LoVo (cell line): ENCODE data around the gene NBR1.
A peak's percentile ranks its signal among the peaks of the same experiment; 100 is the strongest.
"Not testable (repeated sequence)": the region's sequence is repeated elsewhere in the genome, so short reads cannot be mapped to it uniquely, and the experiment has no call there.

Experiments
- DNase-seq: peaks from one replicate; pipeline ENCODE4 v3.0.0-alpha.2; 2016; ENCODE audit warnings: low spot score

Gene NBR1

DNA sequence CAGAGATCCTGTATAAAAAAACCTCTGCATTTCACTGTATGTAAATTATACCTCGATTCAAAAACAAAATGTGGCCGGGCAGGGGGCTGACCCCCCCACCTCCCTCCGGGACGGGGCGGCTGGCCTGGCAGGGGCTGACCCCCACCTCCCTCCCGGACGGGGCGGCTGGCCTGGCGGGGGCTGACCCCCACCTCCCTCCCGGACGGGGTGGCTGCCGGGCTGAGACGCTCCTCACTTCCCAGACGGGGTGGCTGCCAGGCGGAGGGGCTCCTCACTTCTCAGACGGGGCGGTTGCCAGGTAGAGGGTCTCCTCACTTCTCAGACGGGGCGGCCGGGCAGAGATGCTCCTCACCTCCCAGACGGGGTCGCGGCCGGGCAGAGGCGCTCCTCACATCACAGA, 11.8 kb upstream of the NBR1 start:
- DNase-seq, result not testable (repeated sequence)

DNA sequence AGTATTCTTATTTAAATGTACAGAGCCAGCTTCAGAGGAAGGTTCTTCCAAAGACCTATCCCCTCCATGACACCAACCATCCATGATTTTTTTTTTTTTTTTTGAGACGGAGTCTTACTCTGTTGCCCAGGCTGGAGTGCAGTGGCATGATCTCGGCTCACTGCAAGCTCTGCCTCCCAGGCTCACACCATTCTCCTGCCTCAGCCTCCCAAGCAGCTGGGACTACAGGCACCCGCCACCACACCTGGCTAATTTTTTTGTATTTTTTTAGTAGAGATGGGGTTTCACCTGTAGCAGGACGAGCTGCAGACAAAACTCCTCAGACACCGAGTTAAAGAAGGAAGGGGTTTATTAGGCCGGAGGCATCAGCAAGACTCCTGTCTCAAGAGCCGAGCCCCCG, 11.1 kb upstream of the NBR1 start:
- not testable (repeated sequence) for DNase-seq

DNA sequence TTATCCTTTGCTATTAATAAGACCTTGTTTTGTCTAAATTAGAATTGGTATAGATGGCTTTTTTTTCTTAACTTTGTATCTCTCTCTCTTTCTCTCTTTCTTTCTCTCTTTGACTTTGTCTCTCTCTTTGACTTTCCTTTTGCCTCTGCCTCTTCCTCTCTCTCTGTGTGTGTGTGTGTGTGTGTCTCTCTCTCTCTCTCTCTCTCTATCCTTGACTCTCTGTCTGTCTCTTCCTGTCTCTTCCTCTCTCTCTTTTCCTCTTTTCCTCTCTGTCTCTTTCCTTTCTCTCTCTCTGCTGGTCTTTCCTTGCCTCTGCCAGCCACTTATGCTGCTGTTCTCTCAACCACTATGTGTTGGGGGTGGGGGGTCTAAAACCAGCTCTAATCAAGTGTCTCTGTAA, 5.0 kb upstream of the NBR1 start:
- not testable (repeated sequence) for DNase-seq

DNA sequence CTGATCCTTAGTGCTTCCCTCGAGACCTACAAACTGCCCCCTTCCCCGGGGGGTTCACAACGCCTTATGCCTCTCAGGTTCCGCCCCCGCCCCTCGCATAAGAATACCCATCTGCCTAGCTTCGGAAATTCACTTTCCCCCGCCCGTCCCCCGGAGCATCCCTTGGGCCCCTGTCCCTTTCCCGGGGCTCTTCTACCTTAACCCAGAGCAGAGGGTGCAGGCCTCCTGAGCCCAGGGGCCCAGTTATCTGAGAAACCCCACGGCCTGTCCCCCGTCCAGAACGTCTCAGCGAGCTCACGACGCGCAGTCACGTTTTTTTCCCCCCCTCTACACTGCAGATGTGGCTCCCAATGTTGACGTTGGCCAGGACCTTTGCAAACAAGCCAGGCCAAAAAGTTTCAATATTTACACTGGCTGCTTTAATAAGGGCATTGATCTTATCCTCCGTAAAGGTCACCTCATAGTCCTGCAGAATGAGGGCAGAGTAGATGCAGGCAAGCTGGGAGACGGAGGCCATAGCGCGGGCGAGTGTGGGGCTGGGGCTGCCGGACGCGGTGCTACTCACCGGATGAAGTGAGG, 1.4 kb upstream of the NBR1 start:
- peak; percentile 30 for DNase-seq

DNA sequence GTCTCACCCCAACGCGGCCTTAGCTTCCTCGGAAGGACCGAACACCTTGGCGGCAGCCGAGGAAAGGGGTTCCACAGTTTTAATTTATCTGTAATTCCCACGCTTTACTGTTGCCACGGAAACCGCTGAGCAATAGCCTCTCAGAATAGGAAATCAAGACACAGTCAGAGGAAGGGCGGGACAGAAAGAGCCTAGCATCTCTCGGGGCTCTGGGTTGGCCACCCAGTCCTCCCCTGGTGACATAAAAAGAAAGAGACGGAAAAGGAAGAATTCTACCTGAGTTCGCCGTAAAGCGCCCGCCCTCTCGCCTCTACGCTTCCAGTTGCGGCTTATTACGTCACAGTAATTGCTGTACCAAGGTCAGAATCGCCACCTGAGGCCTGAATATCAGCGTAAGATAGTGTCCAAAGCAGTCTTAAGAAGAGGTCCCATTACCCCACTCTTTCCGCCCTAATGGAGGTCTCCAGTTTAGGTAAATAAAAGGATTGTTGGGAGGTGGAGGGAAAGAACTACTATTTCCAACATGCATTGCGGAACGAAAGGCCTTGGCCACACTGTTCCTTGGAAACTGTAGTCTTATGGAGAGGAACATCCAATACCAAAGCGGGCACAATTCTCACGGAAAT, 761 bp upstream of the NBR1 start:
- peak; percentile 97 for DNase-seq

DNA sequence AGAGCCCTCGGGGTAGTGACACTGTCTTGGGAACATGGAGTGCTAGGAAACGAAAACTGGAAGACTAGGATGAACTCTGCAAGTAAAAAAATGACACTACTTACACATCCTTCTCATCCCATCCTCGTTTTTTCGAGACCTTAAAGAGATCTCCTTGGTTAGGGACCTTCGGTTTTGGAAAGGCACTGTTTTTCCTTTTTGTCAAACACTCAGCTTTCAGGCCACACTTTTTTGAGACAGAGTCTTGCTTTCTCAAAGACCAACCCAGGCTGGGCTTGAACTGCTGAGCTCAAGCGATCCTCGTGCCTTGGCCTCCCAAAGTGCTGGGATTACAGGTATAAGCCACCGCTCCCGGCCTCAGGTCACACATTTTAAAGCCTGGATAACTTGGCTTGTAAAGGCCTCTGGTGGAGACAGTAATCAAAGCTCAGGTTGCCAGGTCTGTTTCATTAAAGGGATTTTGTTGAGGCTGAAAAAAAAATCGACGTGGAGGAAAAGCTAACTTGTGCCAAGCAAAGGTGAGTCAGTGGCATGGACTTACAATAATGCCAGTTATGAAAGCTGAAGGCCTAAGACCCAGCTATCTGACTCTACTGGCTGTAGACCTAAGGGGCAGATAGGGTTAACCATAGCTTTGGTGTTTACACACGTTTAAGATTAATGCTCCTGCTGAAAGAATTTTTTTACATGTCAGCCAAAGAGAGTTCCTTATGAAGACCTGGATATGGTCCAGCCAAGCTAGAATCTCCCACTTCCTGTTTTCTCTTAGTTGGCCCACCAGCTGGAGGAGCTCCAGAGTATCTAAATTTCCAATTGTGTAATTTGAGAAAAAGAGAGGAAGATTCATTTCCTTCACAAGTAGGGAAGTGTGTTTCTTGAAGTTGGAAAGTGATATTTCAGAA, 823 bp downstream of the NBR1 start:
- DNase-seq, result peak; percentile 86

DNA sequence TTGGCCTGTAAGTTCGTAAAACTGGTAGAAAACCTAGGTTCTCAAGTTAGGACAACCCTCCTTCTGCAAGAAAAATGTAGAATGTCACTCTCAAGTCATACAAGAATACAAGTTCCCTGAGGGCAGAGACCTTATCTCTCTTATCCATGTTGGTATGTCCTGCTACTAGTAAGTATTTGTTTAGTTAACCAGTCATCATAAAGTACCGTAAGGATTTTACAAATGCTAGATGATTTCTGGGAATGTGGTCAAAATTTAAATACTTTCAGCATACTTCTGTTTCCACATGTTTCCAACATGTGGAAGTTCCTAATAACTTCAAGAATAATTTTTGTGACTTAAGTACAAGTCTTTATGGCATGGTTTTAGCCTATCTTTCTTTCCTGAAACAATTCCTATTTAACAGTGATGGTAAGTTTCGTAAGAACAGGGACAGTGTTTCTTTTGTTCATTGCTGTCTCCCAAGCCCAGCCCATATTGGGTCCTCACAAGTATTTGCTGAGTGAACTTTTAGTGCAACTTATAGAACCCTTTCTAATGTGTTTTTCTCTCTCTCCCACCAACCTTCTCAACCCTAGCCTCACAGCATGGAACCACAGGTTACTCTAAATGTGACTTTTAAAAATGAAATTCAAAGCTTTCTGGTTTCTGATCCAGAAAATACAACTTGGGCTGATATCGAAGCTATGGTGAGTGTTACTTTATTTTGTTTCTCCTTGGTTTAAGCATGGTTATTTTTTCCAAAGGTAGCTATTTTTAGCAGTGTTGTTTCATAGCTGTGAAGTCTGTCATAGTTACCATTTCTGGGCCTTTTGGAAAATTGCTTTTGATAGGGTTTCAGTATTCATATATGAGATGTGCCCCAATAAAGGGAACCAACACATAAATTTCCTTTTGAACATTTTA, 4.5 kb downstream of the NBR1 start:
- DNase-seq, result no peak

DNA sequence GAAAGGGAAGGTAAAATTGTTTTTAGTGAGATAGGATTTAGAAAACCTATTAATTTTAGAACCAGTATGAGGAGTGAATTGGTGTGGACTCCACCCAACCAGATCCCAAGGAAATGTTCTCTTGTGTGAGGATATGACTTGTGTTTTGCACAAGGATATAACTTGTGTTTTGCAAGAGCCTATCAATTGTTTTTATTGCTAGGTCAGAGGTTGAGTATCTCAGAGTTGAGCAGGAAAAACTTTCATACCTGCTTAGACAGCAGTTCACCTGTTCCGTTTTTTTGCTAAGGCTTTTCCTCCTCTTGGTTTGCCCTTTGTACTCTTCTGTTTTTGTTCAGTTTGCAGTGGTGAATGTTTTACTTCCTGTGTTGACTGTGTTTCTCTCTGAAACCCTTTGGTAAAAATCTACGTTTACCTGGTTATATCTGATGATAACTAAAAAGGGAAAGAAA, 5.1 kb downstream of the NBR1 start:
- DNase-seq, result peak; percentile 59

DNA sequence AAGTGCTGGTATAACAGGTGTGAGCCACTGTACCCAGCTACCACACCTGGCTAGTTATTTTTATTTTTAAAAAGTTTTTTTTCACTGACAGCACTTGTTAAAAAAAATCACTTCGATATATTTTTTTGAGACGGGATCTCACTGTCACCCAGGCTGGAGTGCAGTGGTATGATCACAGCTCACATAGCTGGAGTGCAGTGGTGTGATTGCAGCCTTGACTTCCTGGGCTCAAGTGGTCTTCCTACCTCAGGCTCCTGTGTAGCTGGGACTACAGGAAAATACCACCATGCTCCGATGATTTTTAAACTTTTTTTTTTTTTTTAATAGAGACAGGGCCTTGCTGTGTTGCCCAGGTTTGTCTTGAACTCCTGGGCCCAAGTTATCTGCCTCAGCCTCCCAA, 12.9 kb downstream of the NBR1 start:
- DNase-seq, result no peak

DNA sequence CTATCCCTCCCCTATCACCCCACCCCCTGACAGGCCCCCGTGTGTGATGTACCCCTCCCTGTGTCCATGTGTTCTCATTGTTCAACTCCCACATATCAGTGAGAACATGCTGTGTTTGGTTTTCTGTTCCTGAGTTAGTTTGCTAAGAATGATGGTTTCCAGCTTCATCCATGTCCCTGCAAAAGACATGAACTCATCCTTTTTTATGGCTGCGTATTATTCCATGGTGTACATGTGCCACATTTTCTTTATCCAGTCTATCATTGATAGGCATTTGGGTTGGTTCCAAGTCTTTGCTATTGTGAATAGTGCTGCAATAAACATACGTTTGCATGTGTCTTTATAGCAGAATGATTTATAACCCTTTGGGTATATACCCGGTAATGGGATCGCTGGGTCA, 15.6 kb downstream of the NBR1 start:
- not testable (repeated sequence) for DNase-seq

DNA sequence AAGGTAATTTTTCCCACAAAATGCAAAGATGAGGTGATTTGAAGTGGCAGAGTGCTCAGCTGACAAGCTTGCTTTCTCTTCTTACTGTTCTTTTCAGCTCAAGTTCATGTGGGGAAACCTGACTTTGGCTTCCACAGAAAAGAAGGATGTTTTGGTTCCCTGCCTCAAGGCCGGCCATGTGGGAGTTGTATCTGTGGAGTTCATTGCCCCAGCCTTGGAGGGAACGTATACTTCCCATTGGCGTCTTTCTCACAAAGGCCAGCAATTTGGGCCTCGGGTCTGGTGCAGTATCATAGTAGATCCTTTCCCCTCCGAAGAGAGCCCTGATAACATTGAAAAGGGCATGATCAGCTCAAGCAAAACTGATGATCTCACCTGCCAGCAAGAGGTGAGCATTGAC, 22.2 kb downstream of the NBR1 start:
- no peak for DNase-seq

DNA sequence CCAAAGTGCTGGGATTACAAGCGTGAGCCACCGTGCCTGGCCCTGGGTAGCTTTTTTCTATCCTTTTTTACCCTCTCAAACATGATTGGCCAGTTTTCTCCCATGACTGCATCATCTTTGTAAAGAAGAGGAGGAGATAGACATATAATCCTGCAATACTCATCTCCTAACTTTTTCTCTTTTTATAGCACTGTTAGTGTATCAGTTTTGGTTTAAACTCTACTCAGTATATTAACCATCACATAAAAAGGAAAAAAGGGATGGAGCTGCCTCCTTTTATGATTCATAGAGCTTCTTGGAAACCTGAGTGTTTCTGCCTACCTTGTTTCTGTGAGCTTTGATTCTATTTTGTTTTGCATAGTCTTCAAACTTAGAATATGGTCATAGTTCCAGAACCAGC, 28.6 kb downstream of the NBR1 start:
- DNase-seq, result no peak

DNA sequence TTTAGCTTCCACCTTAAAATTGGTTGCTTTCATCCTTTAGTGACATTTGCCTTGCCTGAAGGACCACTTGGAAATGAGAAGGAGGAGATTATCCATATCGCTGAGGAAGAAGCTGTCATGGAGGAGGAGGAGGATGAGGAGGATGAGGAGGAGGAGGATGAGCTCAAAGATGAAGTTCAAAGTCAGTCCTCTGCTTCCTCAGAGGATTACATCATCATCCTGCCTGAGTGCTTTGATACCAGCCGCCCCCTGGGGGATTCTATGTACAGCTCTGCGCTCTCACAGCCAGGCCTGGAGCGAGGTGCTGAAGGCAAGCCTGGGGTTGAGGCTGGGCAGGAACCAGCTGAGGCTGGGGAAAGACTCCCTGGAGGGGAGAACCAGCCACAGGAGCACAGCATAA, 29.1 kb downstream of the NBR1 start:
- no peak for DNase-seq

DNA sequence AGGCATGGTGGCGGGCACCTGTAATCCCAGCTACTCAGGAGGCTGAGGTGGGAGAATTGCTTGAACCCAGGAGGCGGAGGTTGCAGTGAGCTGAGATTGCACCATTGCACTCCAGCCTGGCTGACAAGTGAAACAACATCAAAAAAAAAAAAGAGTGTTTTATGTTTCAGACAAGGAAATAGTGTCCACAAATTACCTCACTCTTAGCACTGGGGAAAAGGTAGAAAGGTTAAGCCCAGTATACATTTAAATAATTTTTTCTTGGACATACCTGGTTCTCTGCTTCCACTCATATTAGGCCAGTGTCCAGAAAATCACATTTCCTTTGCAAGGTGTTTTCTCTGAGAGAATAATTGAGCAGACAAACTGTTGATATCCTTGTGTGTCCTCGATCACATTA, 32.0 kb downstream of the NBR1 start:
- DNase-seq, result not testable (repeated sequence)

DNA sequence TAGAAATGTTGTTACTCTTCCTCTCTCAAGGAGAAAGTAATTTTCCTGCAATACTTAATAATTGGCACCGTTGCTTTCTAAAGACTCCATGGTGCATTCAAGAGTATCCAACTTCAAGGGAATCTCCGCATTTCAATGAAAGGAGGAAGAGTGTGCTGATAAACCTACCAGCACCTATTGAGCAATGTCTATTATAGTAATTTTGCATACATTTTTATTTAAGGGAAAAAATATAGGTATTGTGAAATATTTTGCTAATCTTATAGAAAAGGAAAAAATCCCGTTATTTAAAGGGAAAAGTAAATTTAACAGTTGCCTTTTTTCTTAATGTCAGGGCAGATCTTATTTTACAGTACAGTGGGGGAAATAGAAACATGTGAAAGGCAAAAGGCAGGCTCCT, 39.6 kb downstream of the NBR1 start:
- DNase-seq, result no peak

DNA sequence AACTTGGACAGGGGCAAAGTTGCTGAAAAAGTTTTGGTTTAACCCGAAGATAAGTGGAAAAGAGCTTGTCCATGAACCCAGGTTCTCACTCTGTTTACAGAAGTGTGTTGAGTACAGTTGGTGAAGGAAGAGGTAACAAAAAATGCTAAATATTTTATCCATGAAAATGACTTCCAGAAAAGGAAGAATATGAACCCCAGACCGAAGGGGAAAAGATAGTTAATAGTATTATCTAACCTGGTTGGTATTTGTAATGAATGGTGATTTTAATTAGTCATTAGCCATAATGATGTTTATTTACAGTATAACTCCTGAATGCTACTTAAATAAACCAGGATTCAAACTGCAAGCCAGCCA, 40.1 kb downstream of the NBR1 start:
- DNase-seq, result no peak

DNA sequence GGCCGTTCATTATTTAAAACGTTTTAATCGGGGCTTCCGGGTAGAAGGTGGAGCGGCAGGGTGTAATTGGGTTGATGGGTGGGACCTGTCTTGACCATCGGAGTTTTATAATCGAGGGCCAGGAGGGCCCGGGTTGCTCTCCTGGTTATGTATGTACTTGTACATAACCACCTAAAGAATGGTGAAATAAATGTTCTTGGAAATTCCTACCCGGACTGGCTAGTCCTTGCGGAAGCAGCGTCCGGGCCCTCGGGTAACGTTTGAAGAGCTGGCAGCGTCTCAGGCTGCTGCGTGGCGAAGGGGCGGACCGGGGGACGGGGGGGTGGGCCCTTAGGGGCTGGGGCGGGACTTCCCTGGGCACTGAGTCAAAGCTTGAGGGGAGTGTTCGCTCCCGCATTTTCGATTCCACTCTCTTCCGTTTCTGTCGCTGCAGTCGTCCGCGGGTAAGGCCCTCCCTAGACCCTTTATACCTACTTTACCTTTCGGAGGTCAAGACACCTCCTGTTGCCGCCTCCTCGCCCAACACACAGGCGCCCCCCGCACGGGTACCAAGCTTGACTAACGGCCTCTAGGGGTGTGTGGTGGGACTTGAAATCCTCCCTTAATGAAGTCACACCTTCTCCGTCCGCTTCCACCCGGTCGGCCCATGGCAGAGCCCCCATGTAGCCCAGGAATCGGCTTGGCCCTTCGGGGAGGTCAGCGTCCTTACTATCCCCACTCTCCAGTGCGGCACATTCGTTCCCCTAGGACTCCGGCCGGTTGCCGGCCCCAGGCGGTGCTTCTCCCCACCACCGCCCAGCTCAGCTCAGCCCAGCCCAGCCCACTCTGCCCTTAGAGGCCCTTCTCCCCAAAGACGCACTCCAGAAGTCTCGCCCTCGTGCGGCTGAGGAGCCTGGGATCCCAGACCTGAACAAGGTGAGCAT, 40.7 kb downstream of the NBR1 start, which contains the start of gene TMEM106A:
Gene TMEM106A (plus strand): TSS at position 396 of the 923 bp plus-strand sequence. CDS start 1,167 bp downstream, outside the sequence.
- peak; percentile 82 for DNase-seq

DNA sequence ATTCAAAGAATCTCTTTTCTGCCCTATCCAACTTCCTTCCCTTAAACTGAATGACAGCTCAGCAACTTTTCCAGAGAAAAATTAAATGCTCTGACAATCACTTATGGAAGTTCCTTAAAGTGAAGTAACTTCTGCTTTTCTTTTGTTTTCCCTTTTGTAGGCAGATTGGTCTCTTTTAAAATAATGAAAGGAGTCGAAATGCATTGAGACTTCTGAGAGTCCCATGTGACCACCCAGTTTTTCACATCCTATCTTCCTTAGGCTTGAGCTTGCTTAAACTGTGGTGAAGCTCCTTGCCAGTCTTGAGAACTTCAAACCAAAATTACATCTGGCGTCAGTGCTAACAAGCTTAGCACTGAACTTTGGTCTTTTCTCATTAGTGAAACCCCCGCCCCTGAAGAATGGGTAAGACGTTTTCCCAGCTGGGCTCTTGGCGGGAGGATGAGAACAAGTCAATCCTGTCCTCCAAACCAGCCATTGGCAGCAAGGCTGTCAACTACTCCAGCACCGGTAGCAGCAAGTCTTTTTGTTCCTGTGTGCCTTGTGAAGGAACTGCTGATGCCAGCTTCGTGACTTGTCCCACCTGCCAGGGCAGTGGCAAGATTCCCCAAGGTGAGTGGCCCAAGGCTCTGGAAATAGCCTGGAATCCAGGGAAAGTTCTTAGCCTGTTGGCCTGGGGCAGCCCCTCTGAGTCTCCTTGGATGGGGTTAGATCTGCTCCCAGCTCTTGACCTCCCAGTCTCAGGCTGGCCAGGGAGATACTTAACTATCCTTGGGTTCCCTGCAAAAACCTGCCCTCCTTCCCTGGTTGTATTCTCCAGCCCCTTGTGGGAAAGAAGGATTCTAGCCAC, 41.9 kb downstream of the NBR1 start:
- DNase-seq, result no peak

DNA sequence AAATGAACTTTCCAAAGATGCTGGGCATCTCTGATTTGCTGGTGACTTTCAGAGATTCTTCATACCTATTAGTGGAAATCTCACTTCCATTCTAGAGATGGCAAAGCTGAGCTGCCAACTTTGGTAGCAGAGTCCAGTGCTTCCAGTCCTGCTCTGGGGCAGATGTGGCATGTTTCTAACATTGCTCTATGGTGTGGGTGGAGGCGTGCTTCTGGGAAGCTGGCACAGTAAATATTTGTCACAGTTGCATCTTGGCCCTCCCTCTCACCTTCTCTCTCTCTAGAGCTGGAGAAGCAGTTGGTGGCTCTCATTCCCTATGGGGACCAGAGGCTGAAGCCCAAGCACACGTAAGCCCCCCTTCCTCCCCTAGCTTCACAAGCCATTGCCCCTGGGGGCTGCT, 42.5 kb downstream of the NBR1 start:
- no peak for DNase-seq

DNA sequence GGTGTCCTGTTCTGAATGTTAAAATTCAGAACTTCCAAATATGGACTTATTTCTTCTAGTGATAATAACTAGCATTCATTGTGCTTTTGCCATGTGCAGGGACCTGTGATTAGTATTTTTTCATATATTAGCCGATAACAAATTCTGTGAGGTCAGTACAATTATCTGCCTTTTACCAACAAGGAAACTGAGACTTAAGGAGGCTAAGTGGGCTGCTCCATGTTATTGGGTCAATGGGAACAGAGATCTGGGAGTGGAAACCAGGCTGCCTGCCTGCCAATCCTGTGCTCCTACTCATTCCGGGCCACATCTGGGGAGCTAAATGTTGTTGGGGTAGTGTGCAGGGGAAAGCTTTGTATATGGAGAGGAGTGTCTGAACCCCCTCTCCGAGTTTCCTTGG, 44.3 kb downstream of the NBR1 start:
- DNase-seq, result no peak
